ENCODE measurements around the gene MGLL. TPM values are rescaled to one million over a fixed set of nuclear protein-coding genes. Genes with fewer than 3 reads are reported as not detected.
"Not testable (repeated sequence)": the region's sequence is repeated elsewhere in the genome, so short reads cannot be mapped to it uniquely, and the experiment has no call there.

Gene MGLL
- total and polyA plus RNA-seq, 9 of the 15 experiments (the other 6 are each of a cell fraction or from before 2014, with no cell fraction given) = 0.12 to 0.32 (median 0.18) TPM; not detected in 6

DNA sequence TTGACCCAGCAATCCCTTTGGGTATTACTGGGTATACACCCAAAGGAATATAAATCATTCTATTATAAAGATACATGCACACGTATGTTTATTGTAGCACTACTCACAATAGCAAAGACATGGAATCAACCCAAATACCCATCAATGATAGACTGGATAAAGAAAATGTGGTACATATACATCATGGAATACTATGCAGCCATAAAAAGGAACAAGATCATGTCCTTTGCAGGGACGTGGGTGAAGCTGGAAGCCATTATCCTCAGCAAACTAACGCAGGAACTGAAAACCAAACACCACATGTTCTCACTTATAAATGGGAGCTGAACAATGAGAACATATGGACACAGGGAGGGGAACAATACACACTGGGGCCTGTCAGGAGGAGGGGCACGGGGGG is 117.5 kb downstream of the MGLL start:
- H3K9me3 ChIP-seq (replicated peaks; ENCODE audit: control insufficient read depth, insufficient read depth, low read depth, low read length); CTCF ChIA-PET (ENCODE audit: low intra/inter-chr PET ratio); H3K36me3 ChIP-seq (ENCODE audit: control insufficient read depth, insufficient read depth, low read length); POLR2A ChIA-PET; BruUV-seq (replicated peaks); H3K9me1 ChIP-seq (ENCODE audit: control insufficient read depth, insufficient read depth, low read length); FAIRE-seq; H4K20me1 ChIP-seq (replicated peaks; ENCODE audit: control insufficient read depth, insufficient read depth, low read length); H3K79me2 ChIP-seq (ENCODE audit: control insufficient read depth, insufficient read depth, low read length); H3K4me3 ChIP-seq; H3K27me3 ChIP-seq (ENCODE audit: control insufficient read depth in 2 of 2, insufficient read depth in 2 of 2, low read length in 2 of 2); H2AFZ ChIP-seq (ENCODE audit: low read depth, low read length); in situ Hi-C loops (cut with MboI); ATAC-seq; intact Hi-C loops (cut with micrococcal nuclease); DNase-seq (ENCODE audit: extremely low read depth in 1 of 4, low spot score in 3 of 4); H3K9ac ChIP-seq (ENCODE audit: insufficient read depth in 1 of 2, low read depth in 2 of 2, low read length in 2 of 2); H3K27ac ChIP-seq (ENCODE audit: extremely low read depth, low read depth, low read length); H3K4me2 ChIP-seq (ENCODE audit: insufficient read depth, low read length): not testable (repeated sequence)
- TF ChIP-seq ZNF146 (CRISPR knock-in tag; IDR thresholded peaks at IDR 0.05; ENCODE audit: unreplicated experiment) = peak; percentile 16
- WGBS (ENCODE audit: insufficient coverage, low coverage, missing lambda C conversion rate) = 38% methylated on average over 2 of the region's 4 CpGs
- H3K4me1 ChIP-seq (replicated peaks in 1 of 2; ENCODE audit: control insufficient read depth in 2 of 2, insufficient read depth in 2 of 2, low read length in 2 of 2) = peaks cover 29 to 36% of the 10 kb centered on the region in 2 experiments

DNA sequence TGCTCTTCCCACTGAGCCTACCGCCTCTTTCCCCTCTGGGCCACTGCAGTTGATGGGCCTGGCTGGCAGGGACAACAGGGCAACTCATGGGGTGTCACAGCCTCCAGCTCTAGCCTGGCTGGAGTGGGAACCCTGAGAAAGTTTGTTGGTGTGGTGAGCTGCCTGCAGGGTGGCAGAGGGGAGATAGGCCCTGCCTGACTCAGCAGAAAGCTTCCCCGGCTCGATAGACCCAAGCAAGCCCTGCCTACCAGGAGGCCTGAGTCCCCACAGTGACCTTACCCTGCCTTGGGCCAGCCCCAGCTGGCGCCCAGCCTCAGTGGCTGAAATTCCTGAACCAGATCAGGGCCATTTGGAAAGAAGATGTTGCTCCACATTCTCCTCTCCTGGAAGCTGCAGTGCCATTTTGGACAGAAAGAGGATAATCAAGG is 120.2 kb downstream of the MGLL start:
- peak overlapping the region; percentile 57; the same call in 2 of the 3 replicates for H3K27ac ChIP-seq (ENCODE audit: extremely low read depth, low read depth, low read length)
- no peak overlapping the region for H3K4me3 ChIP-seq
- peak overlapping the region; percentile 55 for H3K4me2 ChIP-seq (ENCODE audit: insufficient read depth, low read length)
- ATAC-seq (peak; percentile 55), FAIRE-seq (no peak), DNase-seq (ENCODE audit: extremely low read depth in 1 of 4, low spot score in 3 of 4) (peak; percentile 44 to 66 (median 49))
- ChIA-PET CTCF (ENCODE audit: low intra/inter-chr PET ratio) (no interaction called here), POLR2A (interaction anchor here (0.6 to 1.0 kb wide), 2 partner anchors 9 to 394 kb away, joined by 3 to 4 read pairs; no protein-coding TSS in a partner anchor)
- no TSS peak for BruUV-seq (replicated peaks)
- no peaks in the 10 kb centered on the region for H3K79me2 ChIP-seq (ENCODE audit: control insufficient read depth, insufficient read depth, low read length)
- no peaks in the 10 kb centered on the region for H4K20me1 ChIP-seq (replicated peaks; ENCODE audit: control insufficient read depth, insufficient read depth, low read length)
- H3K9me1 ChIP-seq (ENCODE audit: control insufficient read depth, insufficient read depth, low read length) = peaks cover 3% of the 10 kb centered on the region
- 38% methylated on average over 2 of the region's 4 CpGs for WGBS (ENCODE audit: insufficient coverage, low coverage, missing lambda C conversion rate)
- H3K27me3 ChIP-seq (ENCODE audit: control insufficient read depth in 2 of 2, insufficient read depth in 2 of 2, low read length in 2 of 2) = no peaks in the 10 kb centered on the region
- H3K9ac ChIP-seq (ENCODE audit: insufficient read depth in 1 of 2, low read depth in 2 of 2, low read length in 2 of 2) = peak overlapping the region; percentile 43 to 70
- H3K9me3 ChIP-seq (replicated peaks; ENCODE audit: control insufficient read depth, insufficient read depth, low read depth, low read length) = no peaks in the 10 kb centered on the region
- H3K36me3 ChIP-seq (ENCODE audit: control insufficient read depth, insufficient read depth, low read length) = no peaks in the 10 kb centered on the region
- intact Hi-C loops (cut with micrococcal nuclease) = no loop called here
- in situ Hi-C loops (cut with MboI) = no loop called here
- H3K4me1 ChIP-seq (replicated peaks in 1 of 2; ENCODE audit: control insufficient read depth in 2 of 2, insufficient read depth in 2 of 2, low read length in 2 of 2) = peaks cover 33 to 44% of the 10 kb centered on the region in 2 experiments
- peak overlapping the region; percentile 92 for H2AFZ ChIP-seq (ENCODE audit: low read depth, low read length)
- TF ChIP-seq E2F3 (CRISPR knock-in tag; IDR thresholded peaks at IDR 0.05) (no peak), MEIS2 (IDR thresholded peaks at IDR 0.05; ENCODE audit: partially characterized antibody) (no peak), CEBPB (tag; IDR thresholded peaks at IDR 0.05) (no peak)
- TF ChIP-seq, protein P1, sequence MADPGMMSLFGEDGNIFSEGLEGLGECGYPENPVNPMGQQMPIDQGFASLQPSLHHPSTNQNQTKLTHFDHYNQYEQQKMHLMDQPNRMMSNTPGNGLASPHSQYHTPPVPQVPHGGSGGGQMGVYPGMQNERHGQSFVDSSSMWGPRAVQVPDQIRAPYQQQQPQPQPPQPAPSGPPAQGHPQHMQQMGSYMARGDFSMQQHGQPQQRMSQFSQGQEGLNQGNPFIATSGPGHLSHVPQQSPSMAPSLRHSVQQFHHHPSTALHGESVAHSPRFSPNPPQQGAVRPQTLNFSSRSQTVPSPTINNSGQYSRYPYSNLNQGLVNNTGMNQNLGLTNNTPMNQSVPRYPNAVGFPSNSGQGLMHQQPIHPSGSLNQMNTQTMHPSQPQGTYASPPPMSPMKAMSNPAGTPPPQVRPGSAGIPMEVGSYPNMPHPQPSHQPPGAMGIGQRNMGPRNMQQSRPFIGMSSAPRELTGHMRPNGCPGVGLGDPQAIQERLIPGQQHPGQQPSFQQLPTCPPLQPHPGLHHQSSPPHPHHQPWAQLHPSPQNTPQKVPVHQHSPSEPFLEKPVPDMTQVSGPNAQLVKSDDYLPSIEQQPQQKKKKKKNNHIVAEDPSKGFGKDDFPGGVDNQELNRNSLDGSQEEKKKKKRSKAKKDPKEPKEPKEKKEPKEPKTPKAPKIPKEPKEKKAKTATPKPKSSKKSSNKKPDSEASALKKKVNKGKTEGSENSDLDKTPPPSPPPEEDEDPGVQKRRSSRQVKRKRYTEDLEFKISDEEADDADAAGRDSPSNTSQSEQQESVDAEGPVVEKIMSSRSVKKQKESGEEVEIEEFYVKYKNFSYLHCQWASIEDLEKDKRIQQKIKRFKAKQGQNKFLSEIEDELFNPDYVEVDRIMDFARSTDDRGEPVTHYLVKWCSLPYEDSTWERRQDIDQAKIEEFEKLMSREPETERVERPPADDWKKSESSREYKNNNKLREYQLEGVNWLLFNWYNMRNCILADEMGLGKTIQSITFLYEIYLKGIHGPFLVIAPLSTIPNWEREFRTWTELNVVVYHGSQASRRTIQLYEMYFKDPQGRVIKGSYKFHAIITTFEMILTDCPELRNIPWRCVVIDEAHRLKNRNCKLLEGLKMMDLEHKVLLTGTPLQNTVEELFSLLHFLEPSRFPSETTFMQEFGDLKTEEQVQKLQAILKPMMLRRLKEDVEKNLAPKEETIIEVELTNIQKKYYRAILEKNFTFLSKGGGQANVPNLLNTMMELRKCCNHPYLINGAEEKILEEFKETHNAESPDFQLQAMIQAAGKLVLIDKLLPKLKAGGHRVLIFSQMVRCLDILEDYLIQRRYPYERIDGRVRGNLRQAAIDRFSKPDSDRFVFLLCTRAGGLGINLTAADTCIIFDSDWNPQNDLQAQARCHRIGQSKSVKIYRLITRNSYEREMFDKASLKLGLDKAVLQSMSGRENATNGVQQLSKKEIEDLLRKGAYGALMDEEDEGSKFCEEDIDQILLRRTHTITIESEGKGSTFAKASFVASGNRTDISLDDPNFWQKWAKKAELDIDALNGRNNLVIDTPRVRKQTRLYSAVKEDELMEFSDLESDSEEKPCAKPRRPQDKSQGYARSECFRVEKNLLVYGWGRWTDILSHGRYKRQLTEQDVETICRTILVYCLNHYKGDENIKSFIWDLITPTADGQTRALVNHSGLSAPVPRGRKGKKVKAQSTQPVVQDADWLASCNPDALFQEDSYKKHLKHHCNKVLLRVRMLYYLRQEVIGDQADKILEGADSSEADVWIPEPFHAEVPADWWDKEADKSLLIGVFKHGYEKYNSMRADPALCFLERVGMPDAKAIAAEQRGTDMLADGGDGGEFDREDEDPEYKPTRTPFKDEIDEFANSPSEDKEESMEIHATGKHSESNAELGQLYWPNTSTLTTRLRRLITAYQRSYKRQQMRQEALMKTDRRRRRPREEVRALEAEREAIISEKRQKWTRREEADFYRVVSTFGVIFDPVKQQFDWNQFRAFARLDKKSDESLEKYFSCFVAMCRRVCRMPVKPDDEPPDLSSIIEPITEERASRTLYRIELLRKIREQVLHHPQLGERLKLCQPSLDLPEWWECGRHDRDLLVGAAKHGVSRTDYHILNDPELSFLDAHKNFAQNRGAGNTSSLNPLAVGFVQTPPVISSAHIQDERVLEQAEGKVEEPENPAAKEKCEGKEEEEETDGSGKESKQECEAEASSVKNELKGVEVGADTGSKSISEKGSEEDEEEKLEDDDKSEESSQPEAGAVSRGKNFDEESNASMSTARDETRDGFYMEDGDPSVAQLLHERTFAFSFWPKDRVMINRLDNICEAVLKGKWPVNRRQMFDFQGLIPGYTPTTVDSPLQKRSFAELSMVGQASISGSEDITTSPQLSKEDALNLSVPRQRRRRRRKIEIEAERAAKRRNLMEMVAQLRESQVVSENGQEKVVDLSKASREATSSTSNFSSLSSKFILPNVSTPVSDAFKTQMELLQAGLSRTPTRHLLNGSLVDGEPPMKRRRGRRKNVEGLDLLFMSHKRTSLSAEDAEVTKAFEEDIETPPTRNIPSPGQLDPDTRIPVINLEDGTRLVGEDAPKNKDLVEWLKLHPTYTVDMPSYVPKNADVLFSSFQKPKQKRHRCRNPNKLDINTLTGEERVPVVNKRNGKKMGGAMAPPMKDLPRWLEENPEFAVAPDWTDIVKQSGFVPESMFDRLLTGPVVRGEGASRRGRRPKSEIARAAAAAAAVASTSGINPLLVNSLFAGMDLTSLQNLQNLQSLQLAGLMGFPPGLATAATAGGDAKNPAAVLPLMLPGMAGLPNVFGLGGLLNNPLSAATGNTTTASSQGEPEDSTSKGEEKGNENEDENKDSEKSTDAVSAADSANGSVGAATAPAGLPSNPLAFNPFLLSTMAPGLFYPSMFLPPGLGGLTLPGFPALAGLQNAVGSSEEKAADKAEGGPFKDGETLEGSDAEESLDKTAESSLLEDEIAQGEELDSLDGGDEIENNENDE (IDR thresholded peaks at IDR 0.05; ENCODE audit: low read depth, low read length) = no peak
